ENCODE results near the gene PHPT1. TPM values are rescaled to one million over a fixed set of nuclear protein-coding genes. Genes with fewer than 3 reads are reported as not detected.

Gene PHPT1
- total RNA-seq, 1 experiment from 2014 or later, result 161 TPM

GRCh38 chr9:136889858-136890257 lies 40.6 kb downstream of the PHPT1 start:
- Histone ChIP-seq H2BK5ac (ENCODE audit: insufficient read length, low read length) (no peak overlapping the region), H2BK20ac (ENCODE audit: low read depth, low read length, poor library complexity, severe bottlenecking) (no peak overlapping the region), H3K27me3 (ENCODE audit: insufficient read depth, low read length) (no peaks in the 10 kb centered on the region), H2AFZ (ENCODE audit: low read length) (no peak overlapping the region), H3K9me3 (ENCODE audit: control insufficient read depth, low read depth, low read length) (no peaks in the 10 kb centered on the region), H3K14ac (ENCODE audit: insufficient read depth, low read length) (no peak overlapping the region), H3K4ac (ENCODE audit: low read depth, low read length) (no peak overlapping the region), H4K91ac (ENCODE audit: insufficient read length, low read depth, low read length) (no peak overlapping the region), H3K9ac (ENCODE audit: extremely low read depth, insufficient read length, low read length) (no peak overlapping the region), H3K23ac (ENCODE audit: insufficient read length, low read depth, low read length) (no peak overlapping the region), H4K8ac (replicated peaks; ENCODE audit: insufficient read length, low read depth, low read length) (no peak overlapping the region), H3K79me2 (ENCODE audit: insufficient read depth, low read length) (peaks cover 10% of the 10 kb centered on the region; the same call in 1 of the 2 replicates), H3K23me2 (ENCODE audit: insufficient read length, low read depth, low read length, poor library complexity, severe bottlenecking) (peaks cover 4% of the 10 kb centered on the region), H3K56ac (ENCODE audit: insufficient read length, low read depth, low read length) (no peak overlapping the region), H3K4me1 (ENCODE audit: insufficient read depth, low read length) (no peaks in the 10 kb centered on the region; the same call in 1 of the 2 replicates), H2AK5ac (ENCODE audit: insufficient read length, low read length) (no peak overlapping the region), H2BK12ac (ENCODE audit: insufficient read length, low read depth, low read length) (no peak overlapping the region), H3K18ac (ENCODE audit: insufficient read length, low read depth, low read length) (no peak overlapping the region), H2BK120ac (ENCODE audit: low read depth, low read length, poor library complexity, severe bottlenecking) (no peak overlapping the region), H2BK15ac (ENCODE audit: low read depth, low read length) (no peak overlapping the region), H3T11ph (ENCODE audit: low read length) (no peak overlapping the region), H3K79me1 (ENCODE audit: insufficient read depth, low read depth, low read length, poor library complexity, severe bottlenecking) (peaks cover 17% of the 10 kb centered on the region), H3K27ac (ENCODE audit: insufficient read length, low read depth, low read length) (no peak overlapping the region), H4K20me1 (ENCODE audit: control insufficient read depth, insufficient read depth, insufficient read length) (no peaks in the 10 kb centered on the region), H4K5ac (ENCODE audit: insufficient read length, low read depth, low read length) (no peak overlapping the region), H3K4me2 (ENCODE audit: insufficient read depth, insufficient read length, low read length) (no peak overlapping the region)
- WGBS (ENCODE audit: extremely low coverage, insufficient read length, low lambda C conversion rate), result no CpG with 5 or more reads among the region's 42 CpGs
- H3K27ac Mint-ChIP-seq, result peak overlapping the region in 1 of 3 experiments; percentile 58; a peak in 1 of 7 replicates
- no peak overlapping the region for H3K4me3 Mint-ChIP-seq
- peaks cover 12 to 32% (median 31%) of the 10 kb centered on the region in 3 experiments; a peak in 6 of 7 replicates for H3K36me3 Mint-ChIP-seq (ENCODE audit: insufficient read depth in 1 of 3, low read depth in 3 of 3)
- no peaks in the 10 kb centered on the region for H3K9me3 Mint-ChIP-seq
- no peak for DNase-seq
- peaks cover 10 to 13% of the 10 kb centered on the region in 2 experiments for H3K4me1 Mint-ChIP-seq
- TF ChIP-seq CTCF (conservative IDR thresholded peaks at IDR 0.05), result no peak
- no peaks in the 10 kb centered on the region for H3K27me3 Mint-ChIP-seq (ENCODE audit: low read depth)
